ENCODE data around the gene OSCAR. TPM values are rescaled to one million over a fixed set of nuclear protein-coding genes. Genes with fewer than 3 reads are reported as not detected.

Gene OSCAR
- total and polyA plus RNA-seq, 7 donors: 0.10 to 0.99 (median 0.33) TPM

DNA sequence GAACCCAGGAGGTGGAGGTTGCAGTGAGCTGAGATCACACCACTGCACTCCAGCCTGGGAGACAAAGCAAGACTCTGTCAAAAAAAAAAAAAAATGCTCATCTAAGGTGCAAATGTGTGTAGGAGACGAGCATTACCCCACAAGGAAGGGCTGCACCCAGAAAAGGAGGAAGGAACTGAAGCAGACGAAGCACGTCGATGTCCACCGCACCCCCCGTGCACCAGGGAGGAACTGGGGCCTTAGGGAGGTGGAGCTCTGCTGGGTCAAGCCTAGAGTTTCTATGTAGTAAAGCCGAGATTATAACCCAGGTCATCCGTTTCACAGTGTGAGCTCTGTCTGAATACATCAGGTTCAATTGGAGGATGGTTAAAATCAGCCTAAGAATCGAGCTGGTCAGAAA, 38.0 kb downstream of the OSCAR start:
- Histone ChIP-seq H3K36me3 (ENCODE audit: insufficient read depth in 1 of 2, low read depth in 1 of 2) (no peaks in the 10 kb centered on the region), H3K4me3 (no peak overlapping the region), H3K9me3 (no peaks in the 10 kb centered on the region), H3K4me1 (no peaks in the 10 kb centered on the region), H3K27ac (no peak overlapping the region), H3K27me3 (ENCODE audit: insufficient read depth in 3 of 3, low read length in 2 of 3) (peaks cover 0 to 2% (median 0%) of the 10 kb centered on the region in 3 donors)
- TF ChIP-seq, protein P1, sequence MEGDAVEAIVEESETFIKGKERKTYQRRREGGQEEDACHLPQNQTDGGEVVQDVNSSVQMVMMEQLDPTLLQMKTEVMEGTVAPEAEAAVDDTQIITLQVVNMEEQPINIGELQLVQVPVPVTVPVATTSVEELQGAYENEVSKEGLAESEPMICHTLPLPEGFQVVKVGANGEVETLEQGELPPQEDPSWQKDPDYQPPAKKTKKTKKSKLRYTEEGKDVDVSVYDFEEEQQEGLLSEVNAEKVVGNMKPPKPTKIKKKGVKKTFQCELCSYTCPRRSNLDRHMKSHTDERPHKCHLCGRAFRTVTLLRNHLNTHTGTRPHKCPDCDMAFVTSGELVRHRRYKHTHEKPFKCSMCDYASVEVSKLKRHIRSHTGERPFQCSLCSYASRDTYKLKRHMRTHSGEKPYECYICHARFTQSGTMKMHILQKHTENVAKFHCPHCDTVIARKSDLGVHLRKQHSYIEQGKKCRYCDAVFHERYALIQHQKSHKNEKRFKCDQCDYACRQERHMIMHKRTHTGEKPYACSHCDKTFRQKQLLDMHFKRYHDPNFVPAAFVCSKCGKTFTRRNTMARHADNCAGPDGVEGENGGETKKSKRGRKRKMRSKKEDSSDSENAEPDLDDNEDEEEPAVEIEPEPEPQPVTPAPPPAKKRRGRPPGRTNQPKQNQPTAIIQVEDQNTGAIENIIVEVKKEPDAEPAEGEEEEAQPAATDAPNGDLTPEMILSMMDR (IDR thresholded peaks at IDR 0.05): no peak
- ATAC-seq (no peak), DNase-seq (no peak)
- WGBS, 3 donors: 61 to 73% (median 65%) methylated on average over 9 of the region's 9 CpGs
- intact Hi-C loops (cut with DNase I): no loop called here

DNA sequence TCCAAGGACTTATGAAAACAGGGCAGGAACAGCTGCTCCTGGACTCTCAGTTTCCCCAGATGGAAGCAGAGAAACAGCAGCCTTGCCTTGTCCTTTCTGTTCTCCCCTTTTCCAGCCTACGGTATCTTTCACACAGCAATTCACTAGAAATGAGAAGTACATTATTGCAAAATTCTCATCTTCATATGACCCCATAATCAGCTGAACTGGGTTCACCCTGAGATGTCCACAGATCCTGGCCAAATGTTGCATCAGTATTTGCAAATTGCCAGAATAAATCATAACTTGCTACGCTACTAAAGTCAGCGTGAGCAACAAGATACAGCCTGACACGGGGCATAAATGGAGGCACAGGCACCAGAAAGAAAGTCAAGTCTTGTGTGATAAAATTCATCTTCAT, 53.0 kb downstream of the OSCAR start:
- WGBS, 3 donors: 73 to 84% (median 74%) methylated on average over 4 of the region's 4 CpGs
- H3K36me3 ChIP-seq (ENCODE audit: insufficient read depth in 1 of 2, low read depth in 1 of 2): no peaks in the 10 kb centered on the region
- no peaks in the 10 kb centered on the region for H3K4me1 ChIP-seq
- TF ChIP-seq, protein P1 (IDR thresholded peaks at IDR 0.05): no peak
- H3K9me3 ChIP-seq: no peaks in the 10 kb centered on the region
- ATAC-seq (no peak), DNase-seq (no peak)
- no peak overlapping the region for H3K27ac ChIP-seq
- peaks cover 0 to 10% (median 4%) of the 10 kb centered on the region in 3 donors for H3K27me3 ChIP-seq (ENCODE audit: insufficient read depth in 3 of 3, low read length in 2 of 3)
- no peak overlapping the region for H3K4me3 ChIP-seq
- intact Hi-C loops (cut with DNase I): no loop called here

DNA sequence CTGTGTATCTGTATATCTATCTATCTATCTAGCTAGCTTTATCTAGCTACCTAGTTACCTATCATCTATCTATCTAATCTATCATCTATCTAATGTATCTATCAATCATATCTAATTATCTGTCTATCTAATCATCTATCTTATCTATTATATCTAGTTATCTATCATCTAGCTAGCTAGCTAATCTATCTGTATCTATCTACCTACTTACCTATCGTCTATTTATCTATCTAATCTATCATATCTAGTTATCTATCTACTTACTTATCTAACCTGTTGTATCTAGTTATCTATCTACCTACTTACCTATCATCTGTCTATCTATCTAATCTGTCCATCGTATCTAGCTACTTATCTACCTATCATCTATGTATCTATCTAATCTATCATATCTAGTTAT, 54.8 kb downstream of the OSCAR start:
- intact Hi-C loops (cut with DNase I): no loop called here
- DNase-seq (no peak), ATAC-seq (no peak)
- WGBS, 3 donors: 77 to 92% (median 82%) methylated on average over 2 of the region's 2 CpGs
- Histone ChIP-seq H3K4me1 (no peaks in the 10 kb centered on the region), H3K9me3 (no peaks in the 10 kb centered on the region), H3K27me3 (ENCODE audit: insufficient read depth in 3 of 3, low read length in 2 of 3) (peaks cover 0 to 10% (median 4%) of the 10 kb centered on the region in 3 donors), H3K4me3 (no peak overlapping the region), H3K27ac (no peak overlapping the region), H3K36me3 (ENCODE audit: insufficient read depth in 1 of 2, low read depth in 1 of 2) (no peaks in the 10 kb centered on the region)
- TF ChIP-seq, protein P1 (IDR thresholded peaks at IDR 0.05): no peak

Other genes starting within 250 kb of the OSCAR start
- gene MYADM, start 232.9 kb downstream of the OSCAR start, total RNA-seq: 10 to 100 TPM; 17.0 to 23.3 (median 20.3) TPM
- gene MYADM, start 232.9 kb downstream of the OSCAR start, polyA plus RNA-seq: 10 to 100 TPM in 1 of 3 donors, 1 to 10 TPM in 2; 5.5 to 17.2 (median 7.7) TPM
- not detected for gene PRKCG, start 218.6 kb downstream of the OSCAR start, total RNA-seq
- under 1 TPM in 1 of 3 donors, not detected in 2; 0.01 TPM for gene PRKCG, start 218.6 kb downstream of the OSCAR start, polyA plus RNA-seq
- gene CACNG7, start 191.5 kb downstream of the OSCAR start, total RNA-seq: not detected
- under 1 TPM in 1 of 3 donors, not detected in 2; 0.05 TPM for gene CACNG7, start 191.5 kb downstream of the OSCAR start, polyA plus RNA-seq
- under 1 TPM; 0.15 to 0.26 (median 0.17) TPM for gene CACNG8, start 137.9 kb downstream of the OSCAR start, total RNA-seq
- under 1 TPM; 0.04 to 0.42 (median 0.08) TPM for gene CACNG8, start 137.9 kb downstream of the OSCAR start, polyA plus RNA-seq
- 10 to 100 TPM; 18.4 to 33.1 (median 28.5) TPM for gene CACNG6, start 109.2 kb downstream of the OSCAR start, total RNA-seq
- 10 to 100 TPM in 2 of 3 donors, 1 to 10 TPM in 1; 2.1 to 20.4 (median 19.0) TPM for gene CACNG6, start 109.2 kb downstream of the OSCAR start, polyA plus RNA-seq
- gene VSTM1, start 36.9 kb downstream of the OSCAR start, total RNA-seq: not detected
- not detected for gene VSTM1, start 36.9 kb downstream of the OSCAR start, polyA plus RNA-seq
- not detected for gene TARM1, start 19.4 kb downstream of the OSCAR start, total RNA-seq
- gene TARM1, start 19.4 kb downstream of the OSCAR start, polyA plus RNA-seq: not detected
- 100 to 1,000 TPM; 260 to 361 (median 307) TPM for gene NDUFA3, start 2.1 kb upstream of the OSCAR start, total RNA-seq
- gene NDUFA3, start 2.1 kb upstream of the OSCAR start, polyA plus RNA-seq: 100 to 1,000 TPM; 302 to 473 (median 338) TPM
- 10 to 100 TPM; 11.0 to 22.9 (median 13.8) TPM for gene TFPT, start 14.9 kb upstream of the OSCAR start, total RNA-seq
- gene TFPT, start 14.9 kb upstream of the OSCAR start, polyA plus RNA-seq: 10 to 100 TPM; 23.7 to 38.3 (median 25.2) TPM
- 10 to 100 TPM; 32.3 to 41.6 (median 36.4) TPM for gene PRPF31, start 15.0 kb upstream of the OSCAR start, total RNA-seq
- 10 to 100 TPM; 32.5 to 54.3 (median 52.9) TPM for gene PRPF31, start 15.0 kb upstream of the OSCAR start, polyA plus RNA-seq
- 10 to 100 TPM; 19.4 to 28.4 (median 20.4) TPM for gene CNOT3, start 37.0 kb upstream of the OSCAR start, total RNA-seq
- gene CNOT3, start 37.0 kb upstream of the OSCAR start, polyA plus RNA-seq: 10 to 100 TPM; 14.1 to 16.1 (median 16.1) TPM
- 10 to 100 TPM in 1 of 4 donors, 1 to 10 TPM in 3; 5.8 to 10.2 (median 7.0) TPM for gene LENG1, start 58.9 kb upstream of the OSCAR start, total RNA-seq
- gene LENG1, start 58.9 kb upstream of the OSCAR start, polyA plus RNA-seq: 10 to 100 TPM; 11.4 to 19.6 (median 12.1) TPM
- 1 to 10 TPM in 1 of 4 donors, under 1 TPM in 2, not detected in 1; 0.55 to 2.5 (median 0.74) TPM for gene TMC4, start 72.4 kb upstream of the OSCAR start, total RNA-seq
- gene TMC4, start 72.4 kb upstream of the OSCAR start, polyA plus RNA-seq: under 1 TPM; 0.64 to 0.70 (median 0.70) TPM
- 10 to 100 TPM in 3 of 4 donors, 1 to 10 TPM in 1; 6.2 to 17.8 (median 11.4) TPM for gene MBOAT7, start 88.8 kb upstream of the OSCAR start, total RNA-seq
- gene MBOAT7, start 88.8 kb upstream of the OSCAR start, polyA plus RNA-seq: 10 to 100 TPM in 1 of 3 donors, 1 to 10 TPM in 2; 6.3 to 11.4 (median 8.4) TPM
- gene TSEN34, start 90.5 kb upstream of the OSCAR start, total RNA-seq: 10 to 100 TPM; 17.4 to 44.6 (median 19.2) TPM
- gene TSEN34, start 90.5 kb upstream of the OSCAR start, polyA plus RNA-seq: 10 to 100 TPM; 15.5 to 42.6 (median 24.5) TPM
- 100 to 1,000 TPM; 479 to 705 (median 663) TPM for gene RPS9, start 100.1 kb upstream of the OSCAR start, total RNA-seq
- gene RPS9, start 100.1 kb upstream of the OSCAR start, polyA plus RNA-seq: 1,000 to 10,000 TPM; 1,294 to 2,049 (median 1,972) TPM
- 1 to 10 TPM; 1.9 to 3.8 (median 2.3) TPM for gene LILRB3, start 122.2 kb upstream of the OSCAR start, total RNA-seq
- 1 to 10 TPM in 1 of 3 donors, under 1 TPM in 2; 0.32 to 1.2 (median 0.40) TPM for gene LILRB3, start 122.2 kb upstream of the OSCAR start, polyA plus RNA-seq
- gene LILRA6, start 142.0 kb upstream of the OSCAR start, total RNA-seq: 1 to 10 TPM in 3 of 4 donors, under 1 TPM in 1; 0.54 to 1.6 (median 1.3) TPM
- gene LILRA6, start 142.0 kb upstream of the OSCAR start, polyA plus RNA-seq: under 1 TPM; 0.22 to 0.48 (median 0.42) TPM
- 1 to 10 TPM; 2.2 to 5.1 (median 4.4) TPM for gene LILRB5, start 156.5 kb upstream of the OSCAR start, total RNA-seq
- 1 to 10 TPM in 2 of 3 donors, under 1 TPM in 1; 0.95 to 1.3 (median 1.1) TPM for gene LILRB5, start 156.5 kb upstream of the OSCAR start, polyA plus RNA-seq
- 1 to 10 TPM in 3 of 4 donors, under 1 TPM in 1; 0.79 to 2.4 (median 1.7) TPM for gene LILRB2, start 180.3 kb upstream of the OSCAR start, total RNA-seq
- gene LILRB2, start 180.3 kb upstream of the OSCAR start, polyA plus RNA-seq: 1 to 10 TPM in 1 of 3 donors, under 1 TPM in 2; 0.41 to 1.3 (median 0.42) TPM
- 1 to 10 TPM in 3 of 4 donors, not detected in 1; 1.1 to 2.2 (median 1.1) TPM for gene LILRA5, start 212.4 kb upstream of the OSCAR start, total RNA-seq
- 1 to 10 TPM in 1 of 3 donors, under 1 TPM in 2; 0.44 to 1.2 (median 0.52) TPM for gene LILRA5, start 212.4 kb upstream of the OSCAR start, polyA plus RNA-seq
- gene LILRA4, start 238.4 kb upstream of the OSCAR start, total RNA-seq: 1 to 10 TPM in 1 of 4 donors, not detected in 3; 1.1 TPM
- not detected for gene LILRA4, start 238.4 kb upstream of the OSCAR start, polyA plus RNA-seq

Data from psoas muscle (tissue), 8 donors.